Measurements from ENCODE around the gene CDC23.
"Not testable (repeated sequence)": the region's sequence is repeated elsewhere in the genome, so short reads cannot be mapped to it uniquely, and the experiment has no call there.

Gene CDC23

GRCh38 chr5:138180183-138180782 lies 32.8 kb downstream of the CDC23 start:
- no peaks in the 10 kb centered on the region for H3K4me1 ChIP-seq (ENCODE audit: insufficient read depth, low read length)
- no peaks in the 10 kb centered on the region for H3K9me3 ChIP-seq (ENCODE audit: control insufficient read depth, insufficient read depth, low read length)
- peak overlapping the region; percentile 81; the same call in 1 of the 2 replicates for H3K9ac ChIP-seq (ENCODE audit: low read depth, low read length)
- peaks cover 16% of the 10 kb centered on the region for H3K36me3 ChIP-seq (ENCODE audit: insufficient read depth, low read length)

- Histone ChIP-seq H3K4me1 (ENCODE audit: insufficient read depth, low read length) (no peaks in the 10 kb centered on the region), H3K9me3 (ENCODE audit: control insufficient read depth, insufficient read depth, low read length) (no peaks in the 10 kb centered on the region), H3K36me3 (ENCODE audit: insufficient read depth, low read length) (peaks cover 14% of the 10 kb centered on the region), H3K9ac (ENCODE audit: low read depth, low read length) (peak overlapping the region; percentile 81)
These were observed 33.8 kb downstream of the CDC23 start for GRCh38 chr5:138179277-138179857.

GRCh38 chr5:138178516-138179276 lies 34.4 kb downstream of the CDC23 start, which contains the start of the genes BRD8 and KIF20A:
Gene BRD8, minus strand, starts transcription at chr5:138178630. Its CDS starts 16 bp downstream, at chr5:138178614.
Gene KIF20A, plus strand, starts transcription at chr5:138179112. Its CDS starts 569 bp downstream, at chr5:138179681.
- H3K36me3 ChIP-seq (ENCODE audit: insufficient read depth, low read length), result peaks cover 14% of the 10 kb centered on the region
- peak within 1 kb of the TSS; percentile 81 for H3K9ac ChIP-seq (ENCODE audit: low read depth, low read length)
- no peaks in the 10 kb centered on the region for H3K4me1 ChIP-seq (ENCODE audit: insufficient read depth, low read length)
- no peaks in the 10 kb centered on the region for H3K9me3 ChIP-seq (ENCODE audit: control insufficient read depth, insufficient read depth, low read length)

- Histone ChIP-seq H3K9me3 (ENCODE audit: control insufficient read depth, insufficient read depth, low read length) (no peaks in the 10 kb centered on the region), H3K9ac (ENCODE audit: low read depth, low read length) (peak overlapping the region; percentile 81), H3K36me3 (ENCODE audit: insufficient read depth, low read length) (peaks cover 14% of the 10 kb centered on the region), H3K4me1 (ENCODE audit: insufficient read depth, low read length) (no peaks in the 10 kb centered on the region)
These were observed 35.1 kb downstream of the CDC23 start for GRCh38 chr5:138177941-138178515.

GRCh38 chr5:138170299-138170698 lies 42.8 kb downstream of the CDC23 start:
- Histone ChIP-seq H3K4me1 (ENCODE audit: insufficient read depth, low read length) (no peaks in the 10 kb centered on the region), H3K9ac (ENCODE audit: low read depth, low read length) (no peak overlapping the region), H3K36me3 (ENCODE audit: insufficient read depth, low read length) (peaks cover 39% of the 10 kb centered on the region), H3K9me3 (ENCODE audit: control insufficient read depth, insufficient read depth, low read length) (no peaks in the 10 kb centered on the region)

- H3K9me3 ChIP-seq (ENCODE audit: control insufficient read depth, insufficient read depth, low read length), result no peaks in the 10 kb centered on the region
- peaks cover 42% of the 10 kb centered on the region for H3K36me3 ChIP-seq (ENCODE audit: insufficient read depth, low read length)
- H3K4me1 ChIP-seq (ENCODE audit: insufficient read depth, low read length), result no peaks in the 10 kb centered on the region
- no peak overlapping the region for H3K9ac ChIP-seq (ENCODE audit: low read depth, low read length)
These were observed 44.0 kb downstream of the CDC23 start for GRCh38 chr5:138169124-138169523.

- H3K9me3 ChIP-seq (ENCODE audit: control insufficient read depth, insufficient read depth, low read length), result no peaks in the 10 kb centered on the region
- peaks cover 50% of the 10 kb centered on the region for H3K36me3 ChIP-seq (ENCODE audit: insufficient read depth, low read length)
- H3K4me1 ChIP-seq (ENCODE audit: insufficient read depth, low read length), result no peaks in the 10 kb centered on the region
- H3K9ac ChIP-seq (ENCODE audit: low read depth, low read length), result no peak overlapping the region
These were observed 49.4 kb downstream of the CDC23 start for GRCh38 chr5:138163721-138164120.

- Histone ChIP-seq H3K9me3 (ENCODE audit: control insufficient read depth, insufficient read depth, low read length) (no peaks in the 10 kb centered on the region), H3K9ac (ENCODE audit: low read depth, low read length) (no peak overlapping the region), H3K36me3 (ENCODE audit: insufficient read depth, low read length) (peaks cover 34% of the 10 kb centered on the region), H3K4me1 (ENCODE audit: insufficient read depth, low read length) (no peaks in the 10 kb centered on the region)
These were observed 52.4 kb downstream of the CDC23 start for GRCh38 chr5:138160706-138161105.

GRCh38 chr5:138159666-138160065 lies 53.5 kb downstream of the CDC23 start:
- Histone ChIP-seq H3K4me1 (ENCODE audit: insufficient read depth, low read length) (no peaks in the 10 kb centered on the region), H3K9ac (ENCODE audit: low read depth, low read length) (no peak overlapping the region), H3K9me3 (ENCODE audit: control insufficient read depth, insufficient read depth, low read length) (no peaks in the 10 kb centered on the region), H3K36me3 (ENCODE audit: insufficient read depth, low read length) (peaks cover 31% of the 10 kb centered on the region)

- no peaks in the 10 kb centered on the region for H3K9me3 ChIP-seq (ENCODE audit: control insufficient read depth, insufficient read depth, low read length)
- peaks cover 18% of the 10 kb centered on the region for H3K36me3 ChIP-seq (ENCODE audit: insufficient read depth, low read length)
- H3K4me1 ChIP-seq (ENCODE audit: insufficient read depth, low read length), result no peaks in the 10 kb centered on the region
- no peak overlapping the region for H3K9ac ChIP-seq (ENCODE audit: low read depth, low read length)
These were observed 55.5 kb downstream of the CDC23 start for GRCh38 chr5:138157626-138158025.

GRCh38 chr5:138155977-138156376 lies 57.1 kb downstream of the CDC23 start:
- not testable (repeated sequence) for H3K4me1 ChIP-seq (ENCODE audit: insufficient read depth, low read length); H3K9me3 ChIP-seq (ENCODE audit: control insufficient read depth, insufficient read depth, low read length); H3K9ac ChIP-seq (ENCODE audit: low read depth, low read length)
- H3K36me3 ChIP-seq (ENCODE audit: insufficient read depth, low read length), result peaks cover 12% of the 10 kb centered on the region

GRCh38 chr5:138149530-138149929 lies 63.6 kb downstream of the CDC23 start:
- H3K9me3 ChIP-seq (ENCODE audit: control insufficient read depth, insufficient read depth, low read length), result no peaks in the 10 kb centered on the region
- H3K9ac ChIP-seq (ENCODE audit: low read depth, low read length), result no peak overlapping the region
- H3K36me3 ChIP-seq (ENCODE audit: insufficient read depth, low read length), result no peaks in the 10 kb centered on the region
- H3K4me1 ChIP-seq (ENCODE audit: insufficient read depth, low read length), result no peaks in the 10 kb centered on the region; the same call in 1 of the 2 replicates

GRCh38 chr5:138148811-138149210 lies 64.3 kb downstream of the CDC23 start:
- Histone ChIP-seq H3K36me3 (ENCODE audit: insufficient read depth, low read length) (no peaks in the 10 kb centered on the region), H3K4me1 (ENCODE audit: insufficient read depth, low read length) (no peaks in the 10 kb centered on the region; the same call in 1 of the 2 replicates), H3K9ac (ENCODE audit: low read depth, low read length) (no peak overlapping the region), H3K9me3 (ENCODE audit: control insufficient read depth, insufficient read depth, low read length) (no peaks in the 10 kb centered on the region)

- not testable (repeated sequence) for H3K4me1 ChIP-seq (ENCODE audit: insufficient read depth, low read length); H3K9ac ChIP-seq (ENCODE audit: low read depth, low read length); H3K36me3 ChIP-seq (ENCODE audit: insufficient read depth, low read length)
These were observed 69.5 kb downstream of the CDC23 start for GRCh38 chr5:138143578-138143977.

More at GRCh38 chr5:138143578-138143977, 69.5 kb downstream of the CDC23 start:
- not testable (repeated sequence) for H3K9me3 ChIP-seq (ENCODE audit: control insufficient read depth, insufficient read depth, low read length)
